ENCODE data around the gene PARP2.

DNA sequence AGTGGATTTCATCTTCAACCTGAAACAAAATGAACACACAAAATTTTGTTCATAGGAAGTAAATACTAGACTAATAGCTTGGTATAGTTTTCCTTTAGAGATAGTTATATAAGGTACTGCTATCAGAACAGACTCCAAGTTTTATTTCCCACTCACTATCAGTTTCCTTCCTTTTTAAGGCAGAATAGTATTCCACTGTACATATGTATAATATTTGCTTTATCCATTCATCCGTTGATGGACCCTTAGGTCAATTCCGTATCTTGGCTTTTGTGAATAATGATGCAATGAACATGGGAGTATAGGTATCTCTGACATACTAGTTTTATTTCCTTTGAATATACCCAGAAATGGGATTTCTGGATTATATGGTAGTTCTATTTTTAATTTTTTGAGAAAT, 14.1 kb upstream of the PARP2 start:
- TF ChIP-seq POLR2A (IDR thresholded peaks at IDR 0.05) (no peak), CTCF (IDR thresholded peaks at IDR 0.05) (no peak), EP300 (IDR thresholded peaks at IDR 0.05) (no peak)
